GM18502 (cell line): ENCODE results near the gene MYL3.

ENCODE experiments used
- ATAC-seq: cut with Tn5 transposase; IDR thresholded peaks from one replicate; pipeline ENCODE4 v1.9.1; 2021; ENCODE audit warnings: mild to moderate bottlenecking; ENCODE audit not compliant: unreplicated experiment, poor library complexity

MYL3 gene

DNA sequence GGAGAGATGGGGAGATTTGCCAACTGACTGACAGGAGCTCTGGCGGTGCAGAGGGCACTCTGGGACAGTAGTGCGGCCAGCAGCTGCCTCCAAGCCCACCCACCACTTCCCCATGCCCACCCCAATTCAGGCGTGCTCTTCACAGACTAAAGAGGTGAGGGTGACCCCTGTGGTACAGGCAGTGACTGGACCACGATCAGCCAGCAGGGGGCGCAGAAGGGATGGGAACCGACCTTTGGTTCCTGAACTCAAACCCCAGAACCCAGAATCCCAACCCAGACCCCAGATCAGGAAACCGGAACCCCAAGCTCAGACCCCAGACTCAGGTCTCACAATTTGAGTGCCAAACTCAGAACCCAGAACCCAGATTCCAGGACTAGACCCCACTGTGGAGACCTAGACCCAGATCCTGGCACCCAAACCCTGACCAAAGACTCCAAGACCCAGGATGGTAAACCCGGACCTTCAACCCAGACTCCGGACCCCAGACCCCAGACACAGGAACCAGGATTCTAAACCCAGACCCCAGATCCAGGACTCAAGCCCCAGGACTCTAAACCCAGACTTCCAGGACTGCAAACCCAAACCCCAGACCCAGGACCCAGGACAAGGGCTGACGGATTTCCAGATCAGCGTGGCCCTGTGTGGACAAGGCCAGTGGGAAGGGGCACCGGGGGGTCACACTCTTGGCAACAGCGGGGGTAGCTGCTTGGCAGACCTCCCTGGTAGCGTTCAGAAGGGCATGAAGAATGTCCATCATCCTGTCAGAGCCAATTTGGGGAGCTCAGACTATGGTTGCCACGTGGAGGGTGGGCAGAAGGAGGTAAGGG lies 3.7 kb upstream of the MYL3 start:
- ATAC-seq = no peak

DNA sequence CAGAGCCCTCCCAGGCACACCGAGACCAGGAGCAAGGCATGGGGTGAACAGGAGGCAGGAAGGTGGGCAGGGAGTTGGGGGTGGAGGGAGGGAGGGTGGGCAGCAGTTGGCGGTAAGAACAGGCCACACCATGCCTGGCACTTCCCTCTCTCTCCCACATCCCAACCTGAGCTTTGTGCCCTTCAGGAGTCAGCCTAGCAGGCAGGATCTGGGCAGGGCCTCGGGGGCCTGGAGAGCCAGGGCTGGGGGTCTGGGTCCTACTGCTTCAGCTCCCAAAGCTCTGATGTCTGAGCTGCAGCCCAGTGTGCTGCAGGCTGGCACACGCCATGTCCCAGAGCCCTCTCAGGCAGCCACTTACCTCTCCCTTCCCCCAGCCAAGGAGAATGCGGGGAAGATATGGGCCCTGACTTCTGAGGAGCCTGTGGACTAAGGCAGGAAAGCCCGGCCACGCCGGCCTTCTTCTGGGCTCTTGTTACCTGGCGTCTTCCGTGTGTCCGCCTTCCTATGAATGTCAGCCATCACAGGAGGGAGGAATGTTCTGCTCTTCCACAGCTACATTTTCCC lies 2.9 kb upstream of the MYL3 start:
- ATAC-seq = no peak

DNA sequence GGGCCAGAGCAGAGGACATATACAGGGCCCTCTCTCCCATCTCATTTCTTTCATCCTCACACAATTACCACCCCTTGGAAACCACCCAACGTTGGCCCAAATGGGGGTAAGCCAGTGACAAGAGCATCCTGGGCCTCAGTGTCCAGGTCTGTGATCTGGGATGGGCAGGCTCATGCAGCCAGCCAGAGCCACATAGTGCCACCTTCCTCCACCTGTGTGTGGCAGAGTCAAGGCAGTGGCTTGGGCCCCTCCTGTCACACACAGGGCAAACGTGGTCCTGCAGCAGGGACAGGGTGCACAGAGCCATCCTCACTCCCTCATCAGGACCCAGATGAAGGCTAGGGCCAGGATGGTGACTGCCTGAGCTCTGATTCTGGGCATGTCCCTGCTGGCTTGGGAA lies 2.3 kb upstream of the MYL3 start:
- no peak for ATAC-seq

DNA sequence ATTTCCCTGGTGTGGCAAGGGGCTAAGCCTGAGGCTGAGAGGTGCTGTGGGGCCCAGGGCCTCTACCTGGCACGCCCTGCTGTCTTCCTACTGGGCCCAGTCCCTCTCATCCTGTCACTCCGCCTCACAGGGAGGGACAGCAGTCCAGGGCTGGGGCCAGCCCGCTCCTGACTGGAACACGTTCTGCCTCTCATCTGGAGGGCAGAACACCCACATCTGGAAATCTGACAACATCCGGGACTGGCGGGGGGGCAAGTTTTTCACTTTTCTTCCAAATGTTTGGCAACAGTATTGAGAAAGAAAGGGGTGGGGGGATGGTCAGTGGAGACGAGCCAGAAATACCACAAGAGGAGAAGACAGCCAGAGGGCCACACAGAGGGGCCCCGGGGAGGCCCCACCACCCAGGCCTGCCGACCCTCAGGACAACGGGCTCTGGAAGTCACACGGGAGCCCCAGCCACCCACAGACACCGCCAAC lies 1.8 kb upstream of the MYL3 start:
- ATAC-seq = no peak

DNA sequence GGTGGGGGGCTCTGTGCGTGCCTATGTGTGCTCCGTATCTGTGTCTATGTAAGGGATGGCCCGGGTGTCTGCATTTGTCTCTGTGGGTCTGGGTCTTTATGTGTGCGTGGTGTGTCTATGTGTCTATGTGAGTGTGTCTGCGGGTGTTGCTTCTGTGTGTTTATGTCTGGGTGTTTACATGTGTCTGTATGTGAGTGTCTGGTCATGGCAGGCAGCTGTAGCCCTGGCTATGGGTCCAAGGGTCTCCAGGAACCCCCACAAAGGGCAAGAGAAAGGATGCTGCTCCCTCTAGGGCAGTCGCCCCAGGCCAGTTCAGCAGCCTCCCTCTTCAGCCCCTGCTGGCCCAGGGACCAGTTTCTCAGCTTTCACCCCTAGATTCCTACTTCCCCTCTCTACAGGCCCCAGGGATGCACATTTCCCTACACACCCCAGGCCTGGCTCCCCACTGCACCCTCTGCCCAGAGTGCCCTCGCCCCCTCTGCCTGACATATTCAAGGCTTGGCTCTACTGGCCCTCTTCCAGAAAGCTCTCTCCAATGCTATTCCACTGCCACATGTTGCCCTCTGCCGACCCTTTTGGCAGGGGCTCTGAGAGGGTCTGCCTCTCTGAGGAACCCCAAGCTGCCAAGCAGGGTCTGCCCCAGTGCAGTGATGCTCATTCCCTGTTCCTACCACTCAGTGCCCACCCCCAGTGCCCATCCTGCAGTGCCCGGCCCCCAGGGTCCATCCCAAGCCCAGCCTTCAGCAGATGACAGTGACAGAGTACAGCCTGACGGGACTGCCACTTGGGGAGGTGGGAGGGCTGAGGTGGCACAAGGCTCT lies 1.0 kb upstream of the MYL3 start:
- no peak for ATAC-seq

DNA sequence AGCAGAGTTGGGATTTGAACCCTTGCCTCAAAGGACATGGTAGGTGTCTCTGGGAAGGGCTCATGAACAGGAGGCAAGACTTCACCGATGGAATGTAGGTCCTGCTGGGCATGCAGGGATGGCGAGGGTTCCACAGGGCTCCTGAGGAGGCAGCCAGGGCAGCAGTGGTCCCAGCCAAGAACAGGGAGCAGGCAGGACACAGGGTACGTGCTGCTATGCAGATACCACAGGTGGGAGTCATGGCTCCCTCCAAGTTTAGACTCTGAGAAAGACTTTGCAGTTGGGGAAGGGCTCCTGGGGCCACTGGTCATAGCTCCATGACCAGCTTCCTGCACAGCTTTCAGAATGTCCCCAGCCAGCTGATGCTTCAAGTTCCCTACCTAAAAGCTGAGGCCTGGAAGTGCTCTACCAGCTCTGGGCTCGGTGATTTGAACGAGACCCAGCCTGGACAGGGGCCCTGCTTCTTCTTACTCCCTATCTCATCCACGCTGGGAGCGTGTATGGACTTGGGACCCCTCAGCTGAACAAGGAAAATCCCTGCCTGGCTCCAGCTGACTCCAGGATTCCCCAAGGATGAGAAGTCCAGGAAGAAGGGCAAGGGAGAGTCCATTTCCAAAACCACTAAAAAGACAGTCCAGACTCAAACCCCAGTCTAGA lies 747 bp downstream of the MYL3 start:
- no peak for ATAC-seq

DNA sequence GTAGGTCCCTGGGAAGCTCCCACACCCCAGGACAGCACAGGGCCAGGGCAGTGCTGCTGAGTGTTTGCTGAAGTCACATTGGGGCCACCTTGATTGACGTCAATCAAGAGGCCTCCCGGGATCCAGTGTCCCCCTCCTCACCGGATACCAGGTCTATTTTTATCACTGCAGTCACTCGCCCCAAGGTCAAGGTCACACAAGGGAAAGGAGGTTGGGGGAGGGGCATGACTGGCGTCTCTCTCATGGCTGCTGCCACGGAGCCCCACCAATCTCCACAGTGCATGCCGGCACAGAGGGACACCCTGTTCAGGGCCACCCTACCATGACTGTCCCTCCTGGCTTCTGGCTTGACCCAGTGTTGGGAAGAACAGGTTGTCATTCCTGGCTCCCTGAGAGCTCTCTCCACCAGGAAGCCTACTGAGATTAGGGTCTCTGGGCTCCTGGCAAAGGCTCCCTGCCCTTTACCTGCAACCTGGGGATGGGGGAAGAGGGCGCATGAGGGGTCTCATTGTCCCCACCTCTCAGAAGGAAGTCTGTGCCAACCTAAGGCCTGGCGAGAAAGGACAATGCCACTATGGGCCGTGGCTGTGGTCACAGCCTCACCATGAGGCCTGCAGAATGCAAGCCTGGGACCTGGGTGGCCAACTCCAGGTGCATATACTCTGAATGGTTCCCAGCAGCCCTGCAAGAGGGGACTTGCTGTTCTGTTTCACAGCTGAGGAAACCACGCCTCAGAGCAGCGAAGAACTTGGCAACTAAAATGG lies 1.5 kb downstream of the MYL3 start:
- no peak for ATAC-seq

DNA sequence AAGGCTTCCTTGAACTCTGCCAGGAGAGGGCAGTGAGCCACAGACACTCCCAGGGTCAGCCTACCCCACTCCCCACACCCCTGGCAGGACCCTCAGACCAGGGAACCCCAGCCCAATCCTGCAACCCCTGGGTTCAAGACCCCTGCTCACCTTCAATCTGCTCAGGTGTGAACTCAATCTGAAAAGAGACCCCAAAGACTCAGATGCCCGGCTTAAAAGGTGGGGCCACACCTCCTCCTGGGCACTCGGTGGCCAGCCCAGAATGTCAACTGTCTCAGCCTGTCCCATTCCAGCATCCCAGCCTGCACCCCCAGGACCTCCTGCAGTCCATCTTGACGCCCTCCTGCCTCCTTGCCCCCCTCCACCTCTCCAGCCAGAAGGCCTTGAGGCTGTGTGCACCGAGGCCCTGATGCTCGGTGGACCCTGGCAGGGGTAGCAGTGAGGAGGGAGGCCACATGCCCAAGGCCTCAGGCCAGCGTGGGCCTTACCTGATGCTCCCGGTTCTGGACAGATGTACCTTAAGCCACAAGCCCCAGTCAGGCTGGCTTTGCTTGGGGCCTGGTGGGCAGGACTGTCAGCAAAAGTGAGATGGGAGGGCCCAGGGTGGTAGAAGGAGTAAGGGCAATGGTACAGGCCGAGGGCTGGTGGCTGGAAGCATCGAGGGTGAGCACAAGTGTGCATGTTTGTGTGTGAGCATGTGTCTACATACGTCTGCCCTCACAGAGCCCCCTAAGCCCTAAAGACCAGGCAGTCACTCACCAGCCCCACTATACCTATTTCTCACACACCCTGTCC lies 2.2 kb downstream of the MYL3 start:
- ATAC-seq = no peak

DNA sequence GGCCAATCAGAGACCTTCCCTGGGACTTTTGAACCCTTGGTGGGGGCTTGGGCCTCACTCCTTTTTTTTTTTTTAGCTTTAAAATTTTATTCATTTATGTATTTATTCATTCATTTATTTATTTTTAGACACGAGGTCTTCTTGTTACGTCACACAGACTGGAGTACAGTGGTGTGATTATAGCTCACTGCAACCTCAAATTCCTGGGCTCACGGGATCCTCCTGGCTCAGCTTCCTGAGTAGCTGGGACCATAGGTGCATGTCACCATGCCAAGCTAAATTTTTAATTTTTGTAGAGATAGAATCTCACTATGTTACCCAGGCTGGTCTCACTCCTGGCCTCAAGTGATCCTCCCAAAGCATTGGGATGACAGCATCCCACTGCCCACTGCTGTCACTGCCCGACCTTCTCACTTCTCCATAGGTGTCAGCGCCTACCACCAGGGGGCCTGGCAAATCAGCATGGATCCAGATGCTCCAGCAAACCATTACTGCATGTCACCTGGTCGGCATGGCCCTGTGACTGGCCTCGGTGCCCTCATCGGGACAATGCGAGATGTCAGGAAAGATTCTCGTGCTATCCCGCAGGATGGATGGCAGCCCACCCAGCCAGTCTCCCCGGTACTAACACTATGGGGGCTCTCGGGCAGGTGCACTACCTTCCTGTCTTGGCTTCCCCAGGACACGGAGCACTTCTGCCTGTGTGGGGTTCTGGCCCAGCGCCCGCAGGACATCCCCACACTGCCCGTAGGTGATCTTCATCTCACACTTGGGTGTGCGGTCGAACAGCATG lies 3.0 kb downstream of the MYL3 start:
- ATAC-seq = no peak

DNA sequence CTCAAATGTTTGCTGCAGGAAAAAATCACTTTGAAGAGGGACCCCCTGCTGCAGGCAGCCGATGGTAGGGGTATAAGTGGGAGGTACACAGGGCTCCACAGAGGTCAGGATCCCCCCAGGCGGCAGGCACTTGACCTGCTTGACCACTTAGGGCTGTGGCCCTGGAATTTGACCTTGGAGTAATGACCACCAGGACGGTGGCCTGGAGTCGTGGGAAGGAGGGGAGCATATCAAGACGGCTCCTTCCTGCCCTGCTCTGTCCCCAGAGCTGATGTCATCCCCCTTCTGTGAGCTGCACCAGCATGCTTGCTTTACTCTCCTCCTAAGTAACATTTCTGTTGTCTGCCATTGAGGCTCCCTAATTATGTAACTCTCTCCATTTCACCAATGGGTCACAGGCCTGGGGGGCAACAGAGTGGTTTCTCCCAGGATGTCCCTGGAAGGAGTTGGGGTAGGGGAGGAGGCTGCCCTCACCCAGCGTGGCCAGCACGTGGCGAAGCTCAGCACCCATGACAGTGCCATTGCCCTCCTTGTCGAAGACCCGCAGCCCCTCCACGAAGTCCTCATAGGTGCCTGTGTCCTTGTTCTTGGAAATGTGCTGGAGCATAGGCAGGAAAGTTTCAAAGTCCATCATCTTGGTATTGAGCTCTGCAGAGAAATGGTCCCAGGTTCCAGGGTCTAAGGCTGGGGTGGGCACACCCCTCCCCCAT lies 4.1 kb downstream of the MYL3 start:
- no peak for ATAC-seq

DNA sequence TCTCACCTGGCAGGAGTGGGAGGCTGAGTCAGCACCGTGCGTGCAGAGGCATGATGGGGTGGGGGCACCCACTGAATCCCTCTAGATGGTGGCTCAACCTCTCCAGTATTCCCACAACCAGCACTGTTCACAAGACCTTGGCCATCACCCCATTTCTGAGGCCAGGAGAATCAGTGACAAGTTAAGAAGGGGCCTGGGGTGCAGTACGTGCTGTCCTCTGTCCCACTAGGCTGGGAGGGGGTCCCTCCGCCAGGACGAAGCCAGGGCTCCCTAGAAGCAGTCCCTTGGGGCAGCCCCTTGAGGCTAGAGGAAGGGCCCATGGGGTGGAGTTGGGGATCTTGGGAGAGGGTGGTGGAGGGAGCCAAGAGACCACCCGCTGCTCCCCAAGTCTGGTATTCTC lies 4.8 kb downstream of the MYL3 start:
- no peak for ATAC-seq

DNA sequence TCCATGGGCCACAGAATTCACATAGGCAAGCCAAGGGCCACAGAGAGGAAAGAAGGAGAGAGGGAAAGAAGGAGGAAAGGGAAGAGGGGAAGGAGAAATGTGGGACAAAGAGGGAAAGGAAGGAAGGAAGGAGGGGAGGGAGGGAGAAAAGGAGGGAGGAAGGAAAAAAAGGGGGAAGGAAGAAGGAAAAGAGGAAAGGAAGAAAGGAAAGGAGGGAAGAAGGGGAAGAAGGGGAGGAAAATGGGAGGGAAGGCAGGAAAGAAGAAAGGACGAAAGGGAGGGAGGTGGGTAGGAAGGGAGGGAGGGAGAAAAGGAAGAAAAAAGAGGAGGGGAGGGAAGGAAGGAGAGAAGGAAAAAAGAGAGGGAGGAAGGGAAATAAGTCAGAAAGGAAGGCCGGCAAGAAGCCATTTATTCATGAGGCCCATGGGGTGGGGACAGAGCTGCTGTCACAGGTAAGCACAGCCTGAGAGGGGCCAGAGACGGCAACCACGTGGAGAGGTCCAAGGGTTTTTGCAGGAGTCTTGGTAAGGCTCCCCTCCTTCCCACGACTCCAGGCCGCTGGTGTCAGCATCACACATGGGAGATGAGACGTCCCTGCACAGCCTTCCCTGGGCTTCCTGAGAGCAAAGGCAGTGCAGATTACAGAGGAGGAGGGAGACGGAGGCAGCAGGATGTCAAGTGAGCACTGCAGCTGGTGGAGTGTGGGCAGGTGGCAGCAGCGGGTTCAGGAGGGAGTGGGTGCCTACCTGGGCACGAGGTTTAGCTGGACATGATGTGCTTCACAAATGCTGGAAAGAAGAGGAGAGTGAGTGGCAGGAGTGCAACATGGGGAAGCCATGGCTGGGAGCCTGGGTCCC lies 5.5 kb downstream of the MYL3 start:
- no peak for ATAC-seq

DNA sequence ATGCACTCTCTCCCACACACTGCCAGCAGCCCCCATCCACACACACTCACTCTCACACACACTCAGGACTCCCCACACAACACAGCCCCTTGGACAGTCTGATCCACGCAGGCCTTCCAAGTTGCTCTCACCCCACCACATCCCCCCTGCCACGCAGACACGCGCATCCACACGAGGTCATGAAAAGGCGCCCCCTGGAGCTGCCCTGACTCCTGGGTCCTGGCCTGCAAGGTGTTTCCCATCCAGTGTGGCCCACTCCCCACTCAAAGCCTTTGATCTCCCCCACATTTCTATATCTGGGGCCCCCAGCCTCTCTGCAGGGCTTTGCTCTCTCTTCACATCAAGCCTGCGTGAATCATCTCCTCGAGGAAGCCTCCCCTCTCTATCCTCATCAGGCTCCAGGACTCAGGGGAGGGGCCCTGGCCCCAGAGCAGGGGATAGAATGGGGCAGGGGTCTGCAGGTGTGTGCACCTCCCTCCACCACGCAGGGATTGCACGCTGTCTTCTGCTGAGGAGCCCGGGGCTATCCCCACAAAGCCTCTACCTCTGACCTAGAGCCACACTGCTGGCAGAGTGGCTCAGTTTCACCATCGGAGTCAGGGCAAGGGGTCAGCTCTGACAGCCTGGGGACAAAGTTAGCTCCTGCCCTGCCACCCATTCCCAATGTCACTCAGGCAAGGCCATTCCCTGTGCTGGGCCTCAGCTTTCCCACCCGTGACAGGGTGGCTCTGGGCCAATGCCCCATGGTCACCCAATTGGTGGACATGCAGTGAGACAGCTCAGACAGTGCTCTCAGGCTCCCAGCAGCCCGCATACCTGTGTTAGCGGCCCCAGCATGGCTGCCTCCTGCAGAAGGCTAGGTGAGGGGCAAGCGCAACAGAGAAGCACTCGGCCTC lies 6.4 kb downstream of the MYL3 start:
- ATAC-seq = no peak

DNA sequence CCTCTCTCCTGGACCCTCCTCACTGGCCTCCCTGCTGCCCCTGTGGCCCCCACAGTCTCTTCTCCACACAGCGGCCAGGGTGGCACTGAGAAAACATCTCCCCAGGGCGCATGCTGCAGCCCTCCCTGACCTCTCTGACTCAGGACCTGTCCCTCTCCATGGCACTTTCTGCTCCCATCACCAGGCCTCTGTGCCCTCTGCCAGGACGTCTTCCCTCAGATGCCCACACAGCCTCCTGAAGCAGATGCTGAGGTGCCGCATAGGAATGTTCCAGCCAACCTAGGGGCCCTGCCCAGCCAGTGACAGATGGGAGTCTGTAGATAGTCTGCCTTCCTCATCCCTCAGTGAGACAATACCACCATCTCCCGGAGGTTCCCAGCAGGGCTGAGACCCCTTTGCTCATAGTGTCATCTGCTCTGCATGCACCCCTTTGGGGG lies 8.7 kb downstream of the MYL3 start:
- no peak for ATAC-seq

DNA sequence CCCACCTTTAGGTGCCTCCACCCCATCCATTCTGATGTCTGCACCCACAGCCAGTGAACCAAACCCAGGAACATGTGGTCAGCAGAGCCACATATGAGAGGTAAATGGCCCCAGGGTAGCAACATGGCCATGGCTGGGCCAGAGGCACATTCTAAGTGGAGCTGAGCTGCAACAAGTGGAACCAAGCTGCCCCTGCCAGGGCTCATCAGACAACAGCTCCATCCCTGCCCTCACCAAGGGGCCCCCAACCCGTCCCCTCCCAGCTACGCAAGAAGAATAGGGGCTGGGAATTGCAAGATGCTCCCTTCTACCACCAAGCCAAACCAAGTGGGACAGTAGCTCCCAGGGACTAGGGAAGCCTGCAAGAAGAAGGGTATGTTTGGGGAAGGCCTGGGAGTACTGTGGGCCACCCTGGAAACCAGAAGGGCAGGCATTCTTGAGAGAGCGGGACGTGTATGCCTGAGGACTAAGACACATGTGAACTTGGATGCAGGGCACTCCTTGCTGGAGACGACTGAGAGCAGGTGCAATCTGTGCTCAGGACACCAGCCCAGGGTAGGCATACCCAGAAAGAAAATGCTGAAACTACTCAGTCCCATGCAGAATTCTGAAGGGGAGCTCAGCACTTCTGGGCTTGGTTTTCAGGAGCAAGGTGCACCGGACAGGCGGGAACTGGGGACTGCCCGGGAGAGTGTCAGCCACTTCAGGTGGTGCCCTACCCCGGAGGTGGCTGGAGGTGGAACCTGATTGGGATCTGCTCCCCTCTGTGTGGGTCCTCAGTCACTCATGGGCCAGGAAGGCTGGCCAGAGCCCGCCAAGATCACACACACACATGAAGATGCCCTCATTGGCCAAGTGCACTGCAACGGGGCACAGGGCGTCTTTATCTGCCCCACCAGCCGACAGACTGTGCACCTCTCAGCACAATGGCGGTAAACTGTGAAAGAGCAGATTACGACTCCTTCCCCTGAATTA lies 9.5 kb downstream of the MYL3 start:
- no peak for ATAC-seq
